ENCODE results near the gene ERBB4. TPM values are rescaled to one million over a fixed set of nuclear protein-coding genes. Genes with fewer than 3 reads are reported as not detected.

ERBB4 gene
- total RNA-seq, 1 experiment from 2014 or later = 0.15 TPM

DNA sequence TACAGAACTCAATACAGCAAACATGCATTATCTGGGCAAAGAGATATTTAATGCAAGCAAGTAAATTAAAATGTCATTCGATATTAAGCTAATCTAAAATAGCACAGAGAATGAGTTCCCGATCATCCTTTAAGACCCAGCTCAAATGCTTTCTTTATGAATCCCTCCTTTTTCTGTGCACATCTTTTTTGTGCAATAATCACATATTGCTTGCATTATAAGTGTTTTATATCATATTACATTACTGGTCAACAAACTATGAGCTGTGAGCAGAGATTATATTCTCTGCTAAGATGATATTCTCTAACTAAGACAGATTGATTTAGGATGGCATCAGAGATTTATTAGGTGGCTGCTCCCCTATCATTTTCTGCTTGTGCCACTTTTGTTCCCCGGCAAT lies 146.1 kb downstream of the ERBB4 start:
- POLR2A ChIA-PET = no interaction called here
- no peaks in the 10 kb centered on the region for H3K9me3 ChIP-seq (ENCODE audit: control insufficient read depth, insufficient read depth, low read depth, low read length)
- no peaks in the 10 kb centered on the region for H3K4me1 ChIP-seq (ENCODE audit: control insufficient read depth, insufficient read depth, low read length)
- H3K27ac ChIP-seq (ENCODE audit: low read length) = no peak overlapping the region
- no peaks in the 10 kb centered on the region for H3K36me3 ChIP-seq (ENCODE audit: control insufficient read depth, insufficient read depth, low read length)
- ATAC-seq = no peak
- TF ChIP-seq POLR2AphosphoS5 (IDR thresholded peaks at IDR 0.05; ENCODE audit: low read depth, low read length) = no peak
- no peak for TF ChIP-seq TCF7L2 (IDR thresholded peaks at IDR 0.05; ENCODE audit: low read depth, low read length)
- TF ChIP-seq, protein P1, sequence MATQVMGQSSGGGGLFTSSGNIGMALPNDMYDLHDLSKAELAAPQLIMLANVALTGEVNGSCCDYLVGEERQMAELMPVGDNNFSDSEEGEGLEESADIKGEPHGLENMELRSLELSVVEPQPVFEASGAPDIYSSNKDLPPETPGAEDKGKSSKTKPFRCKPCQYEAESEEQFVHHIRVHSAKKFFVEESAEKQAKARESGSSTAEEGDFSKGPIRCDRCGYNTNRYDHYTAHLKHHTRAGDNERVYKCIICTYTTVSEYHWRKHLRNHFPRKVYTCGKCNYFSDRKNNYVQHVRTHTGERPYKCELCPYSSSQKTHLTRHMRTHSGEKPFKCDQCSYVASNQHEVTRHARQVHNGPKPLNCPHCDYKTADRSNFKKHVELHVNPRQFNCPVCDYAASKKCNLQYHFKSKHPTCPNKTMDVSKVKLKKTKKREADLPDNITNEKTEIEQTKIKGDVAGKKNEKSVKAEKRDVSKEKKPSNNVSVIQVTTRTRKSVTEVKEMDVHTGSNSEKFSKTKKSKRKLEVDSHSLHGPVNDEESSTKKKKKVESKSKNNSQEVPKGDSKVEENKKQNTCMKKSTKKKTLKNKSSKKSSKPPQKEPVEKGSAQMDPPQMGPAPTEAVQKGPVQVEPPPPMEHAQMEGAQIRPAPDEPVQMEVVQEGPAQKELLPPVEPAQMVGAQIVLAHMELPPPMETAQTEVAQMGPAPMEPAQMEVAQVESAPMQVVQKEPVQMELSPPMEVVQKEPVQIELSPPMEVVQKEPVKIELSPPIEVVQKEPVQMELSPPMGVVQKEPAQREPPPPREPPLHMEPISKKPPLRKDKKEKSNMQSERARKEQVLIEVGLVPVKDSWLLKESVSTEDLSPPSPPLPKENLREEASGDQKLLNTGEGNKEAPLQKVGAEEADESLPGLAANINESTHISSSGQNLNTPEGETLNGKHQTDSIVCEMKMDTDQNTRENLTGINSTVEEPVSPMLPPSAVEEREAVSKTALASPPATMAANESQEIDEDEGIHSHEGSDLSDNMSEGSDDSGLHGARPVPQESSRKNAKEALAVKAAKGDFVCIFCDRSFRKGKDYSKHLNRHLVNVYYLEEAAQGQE (IDR thresholded peaks at IDR 0.05; ENCODE audit: insufficient read depth in 1 of 2, low read depth in 2 of 2, low read length in 1 of 2) = no peak
- TF ChIP-seq, protein P2, sequence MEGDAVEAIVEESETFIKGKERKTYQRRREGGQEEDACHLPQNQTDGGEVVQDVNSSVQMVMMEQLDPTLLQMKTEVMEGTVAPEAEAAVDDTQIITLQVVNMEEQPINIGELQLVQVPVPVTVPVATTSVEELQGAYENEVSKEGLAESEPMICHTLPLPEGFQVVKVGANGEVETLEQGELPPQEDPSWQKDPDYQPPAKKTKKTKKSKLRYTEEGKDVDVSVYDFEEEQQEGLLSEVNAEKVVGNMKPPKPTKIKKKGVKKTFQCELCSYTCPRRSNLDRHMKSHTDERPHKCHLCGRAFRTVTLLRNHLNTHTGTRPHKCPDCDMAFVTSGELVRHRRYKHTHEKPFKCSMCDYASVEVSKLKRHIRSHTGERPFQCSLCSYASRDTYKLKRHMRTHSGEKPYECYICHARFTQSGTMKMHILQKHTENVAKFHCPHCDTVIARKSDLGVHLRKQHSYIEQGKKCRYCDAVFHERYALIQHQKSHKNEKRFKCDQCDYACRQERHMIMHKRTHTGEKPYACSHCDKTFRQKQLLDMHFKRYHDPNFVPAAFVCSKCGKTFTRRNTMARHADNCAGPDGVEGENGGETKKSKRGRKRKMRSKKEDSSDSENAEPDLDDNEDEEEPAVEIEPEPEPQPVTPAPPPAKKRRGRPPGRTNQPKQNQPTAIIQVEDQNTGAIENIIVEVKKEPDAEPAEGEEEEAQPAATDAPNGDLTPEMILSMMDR (IDR thresholded peaks at IDR 0.05) = no peak
- no peak for TF ChIP-seq SIN3A (IDR thresholded peaks at IDR 0.05; ENCODE audit: borderline replicate concordance, insufficient read depth, low read depth, low read length)
- no peak overlapping the region for H3K4me3 ChIP-seq (ENCODE audit: low read depth in 2 of 2, low read length in 2 of 2)
- no peaks in the 10 kb centered on the region for H3K27me3 ChIP-seq (ENCODE audit: control insufficient read depth, insufficient read depth, low read length)
- no peak for DNase-seq (ENCODE audit: low read depth, low spot score)
- in situ Hi-C loops (cut with HindIII; ENCODE audit: low pct_unique_long_range_greater_than_20kb, low sequenced_read_pairs) = no loop called here
- BruUV-seq (replicated peaks) = no TSS peak
- intact Hi-C loops (cut with micrococcal nuclease; ENCODE audit: unreplicated experiment) = no loop called here
- CTCF ChIA-PET = no interaction called here

DNA sequence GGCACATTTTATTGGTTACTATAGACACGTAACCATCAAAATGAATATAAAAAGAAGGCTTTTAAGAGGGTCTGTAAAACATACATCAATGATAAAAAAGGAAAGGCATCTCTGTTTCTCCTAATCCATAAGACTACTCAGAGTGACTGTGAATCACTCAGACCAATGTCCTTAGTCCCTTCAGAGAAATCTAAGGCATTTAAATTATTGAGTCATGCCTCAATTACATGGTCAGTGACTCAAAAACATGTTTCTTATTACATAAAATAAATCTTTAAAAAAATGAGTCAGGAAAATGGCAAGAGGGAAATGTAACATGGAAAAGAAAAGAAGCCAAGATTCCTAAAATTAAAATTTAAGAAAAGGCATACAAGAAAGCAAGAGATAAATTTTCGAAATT lies 146.6 kb downstream of the ERBB4 start:
- TF ChIP-seq TCF7L2 (IDR thresholded peaks at IDR 0.05; ENCODE audit: low read depth, low read length) (no peak), POLR2AphosphoS5 (IDR thresholded peaks at IDR 0.05; ENCODE audit: low read depth, low read length) (no peak), SIN3A (IDR thresholded peaks at IDR 0.05; ENCODE audit: borderline replicate concordance, insufficient read depth, low read depth, low read length) (no peak)
- TF ChIP-seq, protein P1 (IDR thresholded peaks at IDR 0.05; ENCODE audit: insufficient read depth in 1 of 2, low read depth in 2 of 2, low read length in 1 of 2) = no peak
- TF ChIP-seq, protein P2 (IDR thresholded peaks at IDR 0.05) = no peak
- Histone ChIP-seq H3K9me3 (ENCODE audit: control insufficient read depth, insufficient read depth, low read depth, low read length) (no peaks in the 10 kb centered on the region), H3K4me1 (ENCODE audit: control insufficient read depth, insufficient read depth, low read length) (no peaks in the 10 kb centered on the region), H3K4me3 (ENCODE audit: low read depth in 2 of 2, low read length in 2 of 2) (no peak overlapping the region), H3K36me3 (ENCODE audit: control insufficient read depth, insufficient read depth, low read length) (no peaks in the 10 kb centered on the region), H3K27ac (ENCODE audit: low read length) (no peak overlapping the region), H3K27me3 (ENCODE audit: control insufficient read depth, insufficient read depth, low read length) (no peaks in the 10 kb centered on the region)
- ChIA-PET CTCF (no interaction called here), POLR2A (no interaction called here)
- ATAC-seq (no peak), DNase-seq (ENCODE audit: low read depth, low spot score) (no peak)
- intact Hi-C loops (cut with micrococcal nuclease; ENCODE audit: unreplicated experiment) = no loop called here
- no TSS peak for BruUV-seq (replicated peaks)
- in situ Hi-C loops (cut with HindIII; ENCODE audit: low pct_unique_long_range_greater_than_20kb, low sequenced_read_pairs) = no loop called here
